SK-N-SH treated with all-trans-retinoic acid at 6 μM for 48 hours (cell line): ENCODE measurements around the gene FBXL14.

Source experiments
- ATAC-seq: fragments of 200-7000 bp; cut with Tn5 transposase; 3 replicates; pipeline ENCODE4 v1.9.1; 2020; ENCODE audit warnings: mild to moderate bottlenecking, moderate library complexity
- ARNTL ChIP-seq: fragments of 450-650 bp; formaldehyde crosslinking; IDR thresholded peaks from 2 replicates; pipeline ENCODE4 v1.5.0; 2020; ENCODE audit warnings: low read depth, mild to moderate bottlenecking, moderate library complexity, borderline replicate concordance
- BACH2 ChIP-seq: fragments of 250-450 bp; sonication (Bioruptor Pico); IDR thresholded peaks from 2 replicates; pipeline ENCODE4 v1.9.0; 2021; ENCODE audit warnings: mild to moderate bottlenecking, borderline replicate concordance
- CSDC2 ChIP-seq: fragments of 250-450 bp; sonication (Bioruptor Pico); IDR thresholded peaks from 2 replicates; pipeline ENCODE4 v1.5.0; 2020; ENCODE audit warnings: mild to moderate bottlenecking, moderate library complexity
- ESRRG ChIP-seq: fragments of 250-450 bp; sonication (Bioruptor Pico); IDR thresholded peaks from 2 replicates; pipeline ENCODE4 v1.6.1; 2021; ENCODE audit warnings: mild to moderate bottlenecking
- GLIS3 ChIP-seq: fragments of 250-450 bp; sonication (Bioruptor Pico); IDR thresholded peaks from 2 replicates; pipeline ENCODE4 v1.5.0; 2020; ENCODE audit warnings: mild to moderate bottlenecking, moderate library complexity
- ISL1 ChIP-seq: fragments of 250-450 bp; sonication (Bioruptor Pico); IDR thresholded peaks from 2 replicates; pipeline ENCODE4 v2.1.2; 2022; ENCODE audit warnings: mild to moderate bottlenecking, moderate library complexity
- OSR1 ChIP-seq: fragments of 250-450 bp; sonication (Bioruptor Pico); IDR thresholded peaks from 2 replicates; pipeline ENCODE4 v1.8.0; 2022; ENCODE audit warnings: moderate library complexity, mild to moderate bottlenecking, inconsistent platforms
- PATZ1 ChIP-seq: fragments of 250-450 bp; sonication (Bioruptor Pico); IDR thresholded peaks from 2 replicates; pipeline ENCODE4 v1.8.0; 2020; ENCODE audit warnings: mild to moderate bottlenecking, moderate library complexity, borderline replicate concordance
- POU6F1 ChIP-seq: fragments of 250-450 bp; sonication (Bioruptor Pico); IDR thresholded peaks from 2 replicates; pipeline ENCODE4 v1.8.0; 2021; ENCODE audit warnings: low read depth, mild to moderate bottlenecking, moderate library complexity, borderline replicate concordance
- PPARA ChIP-seq: fragments of 250-450 bp; sonication (Bioruptor Pico); IDR thresholded peaks from 2 replicates; pipeline ENCODE4 v1.5.0; 2020; ENCODE audit warnings: mild to moderate bottlenecking, borderline replicate concordance
- RARB ChIP-seq: fragments of 250-450 bp; sonication (Bioruptor Pico); IDR thresholded peaks from 2 replicates; pipeline ENCODE4 v1.8.0; 2021; ENCODE audit warnings: mild to moderate bottlenecking, moderate library complexity
- SNAI2 ChIP-seq: fragments of 250-450 bp; sonication (Bioruptor Pico); IDR thresholded peaks from 2 replicates; pipeline ENCODE4 v1.5.0; 2020; ENCODE audit warnings: mild to moderate bottlenecking, moderate library complexity
- TOX ChIP-seq: fragments of 250-450 bp; sonication (Bioruptor Pico); IDR thresholded peaks from 2 replicates; pipeline ENCODE4 v1.8.0; 2021; ENCODE audit warnings: mild to moderate bottlenecking, moderate library complexity, borderline replicate concordance
- TSHZ2 ChIP-seq: fragments of 250-450 bp; sonication (Bioruptor Pico); IDR thresholded peaks from 2 replicates; pipeline ENCODE4 v1.5.0; 2020; ENCODE audit warnings: mild to moderate bottlenecking, moderate library complexity
- ZC3H10 ChIP-seq: fragments of 250-450 bp; sonication (Bioruptor Pico); IDR thresholded peaks from 2 replicates; pipeline ENCODE4 v1.5.1; 2021; ENCODE audit warnings: mild to moderate bottlenecking, moderate library complexity
- ZFP3 ChIP-seq: fragments of 250-450 bp; sonication (Bioruptor Pico); IDR thresholded peaks from 2 replicates; pipeline ENCODE4 v1.5.0; 2020; ENCODE audit warnings: mild to moderate bottlenecking, moderate library complexity
- ZFP30 ChIP-seq: fragments of 450-650 bp; formaldehyde crosslinking; IDR thresholded peaks from 2 replicates; pipeline ENCODE4 v1.5.0; 2022; ENCODE audit warnings: mild to moderate bottlenecking, moderate library complexity
- ZNF565 ChIP-seq: fragments of 450-650 bp; formaldehyde crosslinking; conservative IDR thresholded peaks from 2 replicates; pipeline ENCODE4 v1.5.0; 2020; ENCODE audit warnings: low read depth, mild to moderate bottlenecking, moderate library complexity
- ZNF70 ChIP-seq: fragments of 450-650 bp; formaldehyde crosslinking; IDR thresholded peaks from 2 replicates; pipeline ENCODE4 v1.5.0; 2020; ENCODE audit warnings: mild to moderate bottlenecking, moderate library complexity
- ZNF8 ChIP-seq: fragments of 450-650 bp; formaldehyde crosslinking; IDR thresholded peaks from 2 replicates; pipeline ENCODE4 v1.5.0; 2020; ENCODE audit warnings: mild to moderate bottlenecking, moderate library complexity
- TF ChIP-seq, protein P1 (sequence below): fragments of 250-450 bp; sonication (Bioruptor Pico); IDR thresholded peaks from 2 replicates; pipeline ENCODE4 v1.5.1; 2020; ENCODE audit warnings: low read depth, mild to moderate bottlenecking, moderate library complexity

Gene FBXL14

DNA sequence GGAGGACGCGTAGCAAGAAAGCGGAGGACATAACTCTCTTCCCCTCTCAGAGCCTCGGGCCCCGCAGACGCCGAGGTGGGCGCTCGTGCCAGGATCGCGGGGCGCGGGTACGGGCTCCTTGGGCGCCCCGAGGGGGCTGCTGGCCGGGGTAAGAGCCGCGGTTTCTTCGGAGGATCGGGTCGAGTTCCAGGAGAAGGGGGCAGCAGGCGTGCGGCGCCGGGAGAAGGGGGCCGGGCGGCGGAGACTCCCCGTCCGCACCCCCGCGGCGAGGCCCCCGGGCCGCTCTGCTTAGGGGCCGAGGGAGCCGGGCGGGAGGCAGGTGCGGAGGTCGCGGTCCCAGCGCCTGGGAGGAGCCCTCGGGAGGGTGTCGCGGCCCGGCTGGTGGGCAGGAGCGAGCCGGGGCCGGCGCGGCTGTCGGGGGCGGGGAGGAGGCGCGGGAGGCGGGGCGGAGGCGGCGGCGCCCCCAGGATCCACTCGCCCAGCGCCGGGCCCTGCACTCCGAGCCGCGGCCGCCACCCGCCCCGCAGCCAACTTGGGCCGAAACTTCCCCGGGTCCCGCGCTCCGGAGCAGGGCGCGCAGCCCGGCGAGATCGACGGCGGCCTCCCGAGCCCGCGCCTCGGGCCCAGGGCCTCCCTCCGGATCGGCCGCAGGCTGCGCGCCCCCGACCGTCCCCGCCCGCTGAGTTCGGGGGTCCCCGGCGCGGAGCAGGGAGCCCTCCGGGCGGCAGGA lies 64.4 kb downstream of the FBXL14 start:
- TF ChIP-seq ISL1 (CRISPR knock-in tag) (no peak), ESRRG (CRISPR knock-in tag) (no peak), RARB (CRISPR knock-in tag) (no peak), ZNF70 (CRISPR knock-in tag) (no peak), ARNTL (CRISPR knock-in tag) (no peak), ZFP30 (no peak), OSR1 (CRISPR knock-in tag) (no peak), ZC3H10 (CRISPR knock-in tag) (no peak), ZNF8 (CRISPR knock-in tag) (no peak), CSDC2 (CRISPR knock-in tag) (no peak)
- TF ChIP-seq, protein P1, sequence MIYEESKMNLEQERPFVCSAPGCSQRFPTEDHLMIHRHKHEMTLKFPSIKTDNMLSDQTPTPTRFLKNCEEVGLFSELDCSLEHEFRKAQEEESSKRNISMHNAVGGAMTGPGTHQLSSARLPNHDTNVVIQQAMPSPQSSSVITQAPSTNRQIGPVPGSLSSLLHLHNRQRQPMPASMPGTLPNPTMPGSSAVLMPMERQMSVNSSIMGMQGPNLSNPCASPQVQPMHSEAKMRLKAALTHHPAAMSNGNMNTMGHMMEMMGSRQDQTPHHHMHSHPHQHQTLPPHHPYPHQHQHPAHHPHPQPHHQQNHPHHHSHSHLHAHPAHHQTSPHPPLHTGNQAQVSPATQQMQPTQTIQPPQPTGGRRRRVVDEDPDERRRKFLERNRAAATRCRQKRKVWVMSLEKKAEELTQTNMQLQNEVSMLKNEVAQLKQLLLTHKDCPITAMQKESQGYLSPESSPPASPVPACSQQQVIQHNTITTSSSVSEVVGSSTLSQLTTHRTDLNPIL, result no peak

DNA sequence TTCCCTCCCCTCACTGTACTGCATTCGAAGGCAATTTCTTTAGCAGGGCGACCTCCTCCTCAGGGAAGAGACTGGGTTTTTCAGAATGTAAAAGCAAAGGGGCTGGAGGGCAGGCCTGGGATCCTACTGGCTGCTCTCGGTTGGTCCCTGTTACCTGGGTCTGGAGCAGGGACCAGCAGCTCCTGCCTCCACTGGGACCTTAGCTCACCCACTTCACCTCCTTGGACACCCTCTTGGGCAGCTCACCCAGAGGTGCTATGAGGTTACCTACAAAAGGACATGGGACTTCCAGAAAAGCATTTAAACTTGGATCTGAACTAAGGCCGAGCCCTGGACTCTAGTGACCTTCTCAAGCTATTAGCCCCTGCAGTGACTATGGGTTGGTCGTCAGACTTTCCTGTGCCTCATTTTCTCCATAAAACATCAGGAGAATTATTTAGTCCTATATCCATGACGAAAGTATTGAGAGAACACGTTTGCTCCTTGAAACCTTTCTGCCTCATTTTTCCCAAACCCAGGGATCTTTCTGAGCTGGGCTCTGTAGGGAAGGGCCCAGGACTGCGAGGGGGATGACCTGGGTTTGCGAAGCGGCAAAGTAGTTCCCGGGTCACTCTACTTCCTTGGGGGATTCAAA lies 65.0 kb downstream of the FBXL14 start:
- no peak for ATAC-seq
- no peak for TF ChIP-seq TOX (CRISPR knock-in tag)
- no peak for TF ChIP-seq ZNF8 (CRISPR knock-in tag)
- TF ChIP-seq ZFP30, result no peak
- no peak for TF ChIP-seq POU6F1 (CRISPR knock-in tag)
- TF ChIP-seq ISL1 (CRISPR knock-in tag), result no peak
- no peak for TF ChIP-seq RARB (CRISPR knock-in tag)
- no peak for TF ChIP-seq OSR1 (CRISPR knock-in tag)
- TF ChIP-seq PPARA (CRISPR knock-in tag), result no peak
- TF ChIP-seq ZFP3 (CRISPR knock-in tag), result no peak
- TF ChIP-seq, protein P1, result no peak
- no peak for TF ChIP-seq ZC3H10 (CRISPR knock-in tag)
- no peak for TF ChIP-seq TSHZ2 (CRISPR knock-in tag)
- no peak for TF ChIP-seq ZNF70 (CRISPR knock-in tag)
- no peak for TF ChIP-seq ZNF565 (CRISPR knock-in tag)
- no peak for TF ChIP-seq CSDC2 (CRISPR knock-in tag)
- no peak for TF ChIP-seq ESRRG (CRISPR knock-in tag)
- TF ChIP-seq PATZ1 (CRISPR knock-in tag), result no peak
- no peak for TF ChIP-seq ARNTL (CRISPR knock-in tag)

More for the DNA sequence above, 64.4 kb downstream of the FBXL14 start:
- peak; percentile 11; the same call in 2 of the 3 replicates for ATAC-seq

GRCh38 chr12:1528791-1529190 lies 65.6 kb downstream of the FBXL14 start:
- ATAC-seq, result no peak
- no peak for TF ChIP-seq BACH2 (CRISPR knock-in tag)
- TF ChIP-seq RARB (CRISPR knock-in tag), result no peak
- no peak for TF ChIP-seq OSR1 (CRISPR knock-in tag)
- no peak for TF ChIP-seq ZNF70 (CRISPR knock-in tag)
- TF ChIP-seq ISL1 (CRISPR knock-in tag), result no peak
- TF ChIP-seq PATZ1 (CRISPR knock-in tag), result no peak
- TF ChIP-seq POU6F1 (CRISPR knock-in tag), result no peak
- no peak for TF ChIP-seq SNAI2 (CRISPR knock-in tag)
- TF ChIP-seq ZNF8 (CRISPR knock-in tag), result no peak
- no peak for TF ChIP-seq GLIS3 (CRISPR knock-in tag)
- TF ChIP-seq ESRRG (CRISPR knock-in tag), result no peak
